Transverse colon (tissue), 4 donors: ENCODE measurements around the gene CLDN14.

Source experiments
- CTCF ChIP-seq, 5 experiments: fragments of 200-600 bp in 3 of 5; fragments of 450-650 bp in 2 of 5; sonication (generic) in 3 of 5; IDR thresholded peaks; 1 replicate in 2 of 5; 2 replicates in 3 of 5; pipeline ENCODE4 v1.5.1; 2016 to 2017; ENCODE audit warnings: antibody characterized with exemption in 5 of 5, inconsistent platforms in 3 of 5, mild to moderate bottlenecking in 2 of 5, moderate library complexity in 1 of 5
- EP300 ChIP-seq: sonication (generic); formaldehyde crosslinking; IDR thresholded peaks from one replicate; pipeline ENCODE4 v1.6.1; 2017; ENCODE audit warnings: antibody characterized with exemption, low read depth
- POLR2A ChIP-seq: fragments of 450-650 bp; IDR thresholded peaks from one replicate; pipeline ENCODE4 v1.6.1; 2016; ENCODE audit warnings: antibody characterized with exemption, mild to moderate bottlenecking, moderate library complexity
- POLR2AphosphoS5 ChIP-seq, 3 donors: sonication (generic); formaldehyde crosslinking; IDR thresholded peaks; one replicate each; pipeline ENCODE4 v1.6.1; 2016; ENCODE audit warnings: antibody characterized with exemption in 3 of 3

GRCh38 chr21:36479415-36480402 lies at the start of gene CLDN14:
- TF ChIP-seq CTCF (IDR thresholded peaks at IDR 0.05) (no peak), POLR2A (no peak), EP300 (no peak), POLR2AphosphoS5 (IDR thresholded peaks at IDR 0.05) (no peak)
